Dendritic cell treated with granulocyte-macrophage colony-stimulating factor and Interleukin-4, amounts not matched to agents 40 ng/mL and 50 ng/mL, for 4 days (primary cell): Measurements from ENCODE around the gene PRKN.
"Not testable (repeated sequence)": the region's sequence is repeated elsewhere in the genome, so short reads cannot be mapped to it uniquely, and the experiment has no call there.

ENCODE experiments used
- H3K27ac Mint-ChIP-seq: one replicate; pipeline ENCODE4 v1.8.0; 2022; ENCODE audit warnings: mild to moderate bottlenecking, mixed read lengths
- H3K27me3 Mint-ChIP-seq: one replicate; pipeline ENCODE4 v1.8.0; 2022; ENCODE audit warnings: mild to moderate bottlenecking, mixed read lengths
- H3K36me3 Mint-ChIP-seq: one replicate; pipeline ENCODE4 v1.8.0; 2022; ENCODE audit warnings: low read depth, mixed read lengths
- H3K4me1 Mint-ChIP-seq: one replicate; pipeline ENCODE4 v1.8.0; 2022; ENCODE audit warnings: low read depth, mixed read lengths
- H3K4me3 Mint-ChIP-seq: one replicate; pipeline ENCODE4 v1.8.0; 2022; ENCODE audit warnings: mild to moderate bottlenecking, moderate library complexity, mixed read lengths
- H3K9me3 Mint-ChIP-seq: one replicate; pipeline ENCODE4 v1.8.0; 2022; ENCODE audit warnings: mixed read lengths
- intact Hi-C: fragments of 100-400 bp; cut with micrococcal nuclease; formaldehyde crosslinking; loops from one replicate; pipeline ENCODE4 v1.15.0; 2022

Gene PRKN

DNA sequence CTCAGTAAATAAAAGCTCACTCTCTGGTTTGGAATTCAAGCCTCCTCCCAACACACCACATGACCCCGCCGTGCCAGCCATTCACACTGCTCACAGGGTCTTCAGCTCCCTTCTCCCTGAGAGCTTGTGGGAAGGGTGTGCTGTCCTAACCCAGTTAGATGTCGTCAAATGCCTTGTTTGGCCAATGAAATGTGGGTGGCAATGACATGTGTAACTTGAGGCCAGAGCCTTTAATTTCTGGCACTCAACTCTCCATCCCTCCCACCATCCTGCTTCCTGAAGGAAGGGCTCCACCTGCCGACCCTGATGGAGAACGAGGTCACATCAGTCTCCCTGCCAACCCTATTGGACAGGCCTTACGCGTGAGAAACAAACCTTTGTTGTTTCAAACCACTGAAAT is 1229.2 kb downstream of the PRKN start:
- H3K4me1 Mint-ChIP-seq, result no peaks in the 10 kb centered on the region
- H3K9me3 Mint-ChIP-seq, result peaks cover 10% of the 10 kb centered on the region
- no peak overlapping the region for H3K27ac Mint-ChIP-seq
- no peak overlapping the region for H3K4me3 Mint-ChIP-seq
- H3K36me3 Mint-ChIP-seq, result no peaks in the 10 kb centered on the region
- H3K27me3 Mint-ChIP-seq, result no peaks in the 10 kb centered on the region
- intact Hi-C loops, result no loop called here

DNA sequence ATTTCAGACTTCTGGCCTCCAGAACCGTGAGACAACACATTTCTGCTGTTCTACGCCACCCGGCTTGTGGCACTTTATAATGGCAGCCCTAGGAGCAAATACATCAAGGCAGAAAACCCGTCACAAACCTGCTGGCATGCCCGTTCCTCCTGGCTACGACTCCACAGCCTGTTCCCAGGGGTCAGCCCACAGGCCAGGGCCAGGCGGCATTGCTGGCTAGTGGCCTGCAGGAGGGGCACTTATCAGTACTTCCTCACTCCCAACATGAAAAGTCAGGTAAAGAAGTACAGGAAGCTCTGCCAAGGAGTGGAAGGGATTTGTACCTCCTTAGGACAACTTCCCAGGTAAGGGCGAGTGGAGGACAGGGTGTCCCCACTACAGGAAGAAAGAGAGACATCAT is 1230.6 kb downstream of the PRKN start:
- H3K9me3 Mint-ChIP-seq, result no peaks in the 10 kb centered on the region
- H3K27me3 Mint-ChIP-seq, result no peaks in the 10 kb centered on the region
- H3K27ac Mint-ChIP-seq, result no peak overlapping the region
- intact Hi-C loops, result no loop called here
- H3K4me3 Mint-ChIP-seq, result no peak overlapping the region
- no peaks in the 10 kb centered on the region for H3K36me3 Mint-ChIP-seq
- H3K4me1 Mint-ChIP-seq, result no peaks in the 10 kb centered on the region

DNA sequence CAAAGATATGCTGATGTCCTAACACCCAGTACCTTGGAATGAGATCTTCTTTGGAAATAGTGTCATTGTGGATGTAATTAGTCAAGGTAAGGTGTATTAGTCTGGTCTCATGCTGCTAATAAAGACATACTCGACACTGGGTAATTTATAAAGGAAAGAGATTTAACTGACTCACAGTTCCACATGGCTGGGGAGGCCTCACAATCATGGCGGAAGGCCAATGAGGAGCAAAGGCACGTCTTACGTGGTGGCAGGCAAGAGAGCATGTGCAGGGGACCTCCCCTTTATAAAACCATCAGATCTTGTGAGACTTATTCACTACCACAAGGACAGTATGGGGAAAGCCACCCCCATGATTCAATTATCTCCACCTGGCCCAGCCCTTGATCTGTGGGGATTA is 1231.3 kb downstream of the PRKN start:
- H3K4me1 Mint-ChIP-seq, H3K9me3 Mint-ChIP-seq, H3K4me3 Mint-ChIP-seq, intact Hi-C loops, H3K27me3 Mint-ChIP-seq, H3K36me3 Mint-ChIP-seq, H3K27ac Mint-ChIP-seq: not testable (repeated sequence)

DNA sequence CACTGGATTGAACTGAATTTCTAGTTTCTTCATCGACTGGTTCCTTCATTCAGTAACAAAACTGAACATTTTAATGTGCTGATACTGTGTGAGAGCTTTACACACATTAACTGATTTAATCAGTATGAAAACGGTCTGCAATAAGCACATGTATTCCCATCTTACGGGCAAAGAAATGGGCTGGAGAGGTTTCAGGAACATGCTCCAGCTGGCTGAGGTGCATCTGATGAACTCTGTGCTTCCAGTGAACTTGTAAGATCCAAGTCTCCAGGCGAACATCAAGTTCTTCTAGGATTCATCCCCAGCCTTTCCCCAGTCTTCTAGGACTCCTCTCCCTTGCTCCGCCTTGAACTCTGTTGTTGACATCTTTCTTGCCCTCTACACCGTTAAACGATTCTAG is 1233.0 kb downstream of the PRKN start:
- Mint-ChIP-seq H3K27ac (no peak overlapping the region), H3K36me3 (no peaks in the 10 kb centered on the region), H3K4me3 (no peak overlapping the region), H3K9me3 (peaks cover 10% of the 10 kb centered on the region), H3K4me1 (no peaks in the 10 kb centered on the region), H3K27me3 (no peaks in the 10 kb centered on the region)
- intact Hi-C loops, result no loop called here

DNA sequence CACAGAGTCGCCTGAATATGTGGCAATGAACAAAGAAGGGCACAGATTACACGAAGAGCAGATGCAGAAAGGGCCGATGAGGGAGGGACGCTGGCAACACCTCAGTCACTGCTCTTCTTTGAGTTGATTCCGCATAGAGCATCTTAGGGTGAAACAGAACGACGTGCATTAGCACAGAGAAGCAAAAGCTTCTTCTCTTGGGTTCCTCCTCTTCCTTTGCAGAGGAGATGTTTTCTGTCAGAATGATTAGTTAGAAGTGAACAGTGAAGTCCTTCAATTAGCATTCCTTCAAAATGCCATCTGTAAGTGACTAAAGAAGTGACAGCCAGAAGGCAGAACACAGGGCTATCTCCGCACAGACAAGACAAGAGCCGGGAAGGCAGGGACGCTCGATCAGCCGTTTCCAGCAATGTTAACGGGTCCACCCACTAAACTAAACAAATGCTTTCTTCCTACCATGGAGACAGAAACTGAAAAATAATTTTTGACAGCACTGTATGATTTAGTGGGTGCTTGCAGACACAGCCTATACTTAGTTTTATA is 1233.9 kb downstream of the PRKN start:
- Mint-ChIP-seq H3K27me3 (no peaks in the 10 kb centered on the region), H3K4me3 (no peak overlapping the region), H3K36me3 (no peaks in the 10 kb centered on the region)

DNA sequence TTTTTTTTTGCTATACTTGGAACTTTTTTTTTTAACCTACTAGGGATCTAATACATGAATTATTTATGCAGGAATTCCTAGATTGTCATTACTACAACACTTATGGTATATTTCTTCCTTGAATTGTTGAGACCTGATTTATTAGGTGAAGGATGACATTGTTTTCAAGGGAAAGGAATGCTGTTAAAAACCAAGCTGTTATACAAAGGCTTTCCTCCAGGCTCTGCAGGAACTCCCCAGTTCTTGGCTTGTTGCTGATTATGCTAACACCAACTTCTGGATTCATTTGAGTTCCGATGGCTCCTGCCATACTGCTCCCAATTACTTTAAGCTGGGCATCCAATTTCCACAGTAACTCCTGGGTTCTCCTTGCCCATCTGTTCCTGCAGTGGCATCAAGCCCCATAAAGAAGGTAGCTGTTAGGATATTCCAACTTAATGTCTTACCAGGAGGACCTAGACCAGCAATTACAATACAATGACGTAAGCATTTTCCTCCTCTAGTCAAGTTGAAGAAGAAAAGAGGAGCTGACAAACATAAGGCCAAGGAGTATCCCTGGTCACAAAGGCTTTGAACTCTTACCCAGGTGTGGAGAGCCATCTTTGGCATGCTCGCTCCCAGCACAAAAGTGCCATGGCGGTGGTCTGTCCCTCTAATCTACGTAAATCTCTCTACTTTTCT is 1237.8 kb downstream of the PRKN start:
- Mint-ChIP-seq H3K36me3 (no peaks in the 10 kb centered on the region), H3K27ac (no peak overlapping the region), H3K27me3 (no peaks in the 10 kb centered on the region), H3K9me3 (peaks cover 25% of the 10 kb centered on the region), H3K4me1 (no peaks in the 10 kb centered on the region), H3K4me3 (no peak overlapping the region)
- intact Hi-C loops, result no loop called here

More for the DNA sequence above, 1233.9 kb downstream of the PRKN start:
- Mint-ChIP-seq H3K4me1 (no peaks in the 10 kb centered on the region), H3K9me3 (peaks cover 12% of the 10 kb centered on the region), H3K27ac (no peak overlapping the region)
- intact Hi-C loops, result no loop called here

DNA sequence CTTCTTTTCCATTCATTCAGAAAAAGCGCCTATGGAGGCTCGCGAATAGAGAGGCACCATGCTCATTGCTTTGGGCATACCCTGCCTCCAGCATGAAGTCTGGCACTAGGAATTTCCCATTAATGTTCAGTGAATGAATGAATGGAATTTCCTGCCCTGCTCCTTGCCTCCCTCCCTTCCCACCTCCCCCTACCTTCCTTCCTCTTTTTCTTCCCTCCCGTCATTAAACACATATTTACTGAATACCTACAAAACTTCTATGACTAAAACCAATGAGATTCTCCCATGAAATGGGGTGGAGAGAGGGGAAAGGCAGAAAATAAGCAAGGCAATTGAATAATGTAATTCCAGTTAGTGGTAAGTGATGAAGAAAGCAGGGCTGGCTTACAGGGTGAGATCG is 1239.9 kb downstream of the PRKN start:
- peaks cover 25% of the 10 kb centered on the region for H3K9me3 Mint-ChIP-seq
- H3K36me3 Mint-ChIP-seq, result no peaks in the 10 kb centered on the region
- H3K27ac Mint-ChIP-seq, result no peak overlapping the region
- no peak overlapping the region for H3K4me3 Mint-ChIP-seq
- intact Hi-C loops, result no loop called here
- H3K4me1 Mint-ChIP-seq, result no peaks in the 10 kb centered on the region
- H3K27me3 Mint-ChIP-seq, result no peaks in the 10 kb centered on the region

DNA sequence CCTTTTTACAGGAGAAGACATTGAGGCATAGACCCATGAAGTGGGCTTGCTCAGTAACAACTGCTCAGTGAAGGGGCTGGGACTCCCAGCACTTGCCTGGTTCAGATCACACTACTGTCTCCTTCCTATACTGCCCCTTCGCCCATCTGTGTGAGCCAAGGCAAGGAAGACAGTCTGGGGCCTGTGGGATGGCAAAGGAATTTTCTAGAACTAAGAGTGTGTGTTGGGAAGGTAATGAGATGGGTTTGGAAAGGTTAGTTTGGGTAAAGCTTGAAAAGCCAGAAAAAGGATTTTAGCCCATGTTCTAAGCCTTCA is 1240.4 kb downstream of the PRKN start:
- Mint-ChIP-seq H3K27ac (no peak overlapping the region), H3K9me3 (peaks cover 25% of the 10 kb centered on the region), H3K4me3 (no peak overlapping the region), H3K36me3 (no peaks in the 10 kb centered on the region), H3K27me3 (no peaks in the 10 kb centered on the region), H3K4me1 (no peaks in the 10 kb centered on the region)
- intact Hi-C loops, result no loop called here

DNA sequence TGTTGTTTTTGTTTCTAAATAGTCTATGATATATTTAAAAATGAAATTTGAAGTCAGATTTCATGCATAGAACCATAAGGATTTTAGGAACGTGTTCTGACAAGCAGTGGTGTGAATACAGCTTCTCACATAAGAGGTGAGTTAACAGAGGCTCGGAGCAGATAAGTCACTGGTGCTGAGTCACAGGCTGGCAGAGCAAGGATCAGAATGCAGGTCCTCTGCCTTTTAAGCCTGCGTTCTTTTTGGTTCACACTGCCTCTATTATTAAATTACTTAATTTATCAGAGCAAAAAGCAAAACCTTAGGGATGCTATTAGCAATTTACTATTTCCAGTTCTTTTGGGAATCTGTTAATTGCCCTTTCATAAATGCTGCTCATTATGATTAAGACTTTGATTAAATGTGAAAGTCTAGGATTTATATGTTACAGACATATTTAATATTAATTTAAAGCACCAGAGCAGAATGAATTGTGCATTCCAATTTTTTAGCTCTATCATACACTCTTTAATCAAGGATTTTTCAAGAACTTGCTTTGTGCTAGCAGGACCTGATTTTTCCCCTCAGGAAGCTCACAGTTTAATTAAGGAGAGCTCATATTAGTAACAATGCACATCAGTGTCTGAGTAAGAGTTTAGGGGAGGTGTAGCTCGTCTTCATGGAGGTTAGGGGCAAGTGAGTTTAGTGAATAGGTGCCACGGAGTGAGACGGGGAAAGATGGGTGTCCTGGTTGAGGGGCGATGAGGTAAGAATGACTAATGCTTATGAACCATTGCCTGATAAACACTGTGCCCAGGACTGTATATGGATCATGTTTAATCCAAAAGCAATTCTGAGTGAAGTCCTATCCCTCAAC is 1241.0 kb downstream of the PRKN start:
- H3K4me3 Mint-ChIP-seq, result no peak overlapping the region
- H3K4me1 Mint-ChIP-seq, result no peaks in the 10 kb centered on the region
- H3K9me3 Mint-ChIP-seq, result peaks cover 25% of the 10 kb centered on the region
- no peaks in the 10 kb centered on the region for H3K27me3 Mint-ChIP-seq
- intact Hi-C loops, result no loop called here
- no peaks in the 10 kb centered on the region for H3K36me3 Mint-ChIP-seq
- H3K27ac Mint-ChIP-seq, result no peak overlapping the region

DNA sequence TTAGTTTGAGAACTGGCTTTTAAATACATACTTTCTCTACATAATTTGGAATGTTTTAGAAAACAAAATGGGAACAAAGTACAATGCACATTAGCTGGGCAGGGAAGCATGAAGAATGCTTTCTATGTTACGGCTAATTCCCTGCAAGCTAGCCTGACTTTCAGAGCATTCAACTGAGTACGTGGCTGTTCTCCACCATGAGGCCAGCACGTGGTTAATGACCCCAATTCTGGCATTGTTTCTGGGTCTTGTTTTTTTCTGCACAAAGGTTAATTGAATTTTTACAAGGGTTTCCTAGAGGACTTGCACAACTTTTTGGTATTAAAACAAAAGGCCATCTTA is 1245.1 kb downstream of the PRKN start:
- Mint-ChIP-seq H3K4me1 (no peaks in the 10 kb centered on the region), H3K27me3 (no peaks in the 10 kb centered on the region)

DNA sequence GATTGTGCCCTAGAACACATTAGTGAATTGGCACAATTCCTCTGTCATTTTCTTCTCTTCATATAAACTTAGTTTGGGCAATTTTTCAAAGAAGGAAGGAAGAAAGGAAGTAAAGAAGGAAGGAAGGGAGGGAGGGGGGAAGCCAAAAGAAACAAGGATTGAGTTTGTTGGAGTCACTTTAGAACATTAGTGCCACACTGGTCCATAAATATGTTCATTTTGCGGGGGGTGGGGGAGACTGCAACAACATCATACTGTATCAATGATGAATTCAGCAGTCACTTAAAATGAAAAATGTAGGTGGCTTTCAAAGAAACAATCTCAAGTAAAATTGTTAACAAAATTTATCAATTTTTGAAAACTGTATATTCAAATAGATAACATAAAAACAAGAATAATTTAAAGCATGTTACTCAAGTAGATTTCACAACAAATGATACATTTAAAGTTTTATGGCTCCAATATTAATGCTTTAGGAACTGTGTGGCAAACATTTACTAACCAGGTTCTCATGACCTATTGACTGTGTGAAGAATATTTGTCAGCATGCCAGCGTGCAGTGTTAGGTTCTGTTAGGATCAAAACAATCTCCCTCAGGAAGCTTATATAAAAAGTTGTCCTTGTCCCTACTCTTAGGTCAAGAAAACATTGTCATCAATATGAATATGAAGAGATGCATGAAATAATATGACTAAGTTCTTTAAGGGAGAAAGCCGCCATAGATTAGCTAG is 1245.6 kb downstream of the PRKN start:
- Mint-ChIP-seq H3K4me3 (no peak overlapping the region), H3K9me3 (no peaks in the 10 kb centered on the region), H3K36me3 (no peaks in the 10 kb centered on the region), H3K27me3 (no peaks in the 10 kb centered on the region), H3K4me1 (no peaks in the 10 kb centered on the region), H3K27ac (no peak overlapping the region)
- intact Hi-C loops, result no loop called here

More for the DNA sequence above, 1245.1 kb downstream of the PRKN start:
- Mint-ChIP-seq H3K9me3 (peaks cover under 1% of the 10 kb centered on the region), H3K4me3 (no peak overlapping the region), H3K36me3 (no peaks in the 10 kb centered on the region), H3K27ac (no peak overlapping the region)
- intact Hi-C loops, result no loop called here

DNA sequence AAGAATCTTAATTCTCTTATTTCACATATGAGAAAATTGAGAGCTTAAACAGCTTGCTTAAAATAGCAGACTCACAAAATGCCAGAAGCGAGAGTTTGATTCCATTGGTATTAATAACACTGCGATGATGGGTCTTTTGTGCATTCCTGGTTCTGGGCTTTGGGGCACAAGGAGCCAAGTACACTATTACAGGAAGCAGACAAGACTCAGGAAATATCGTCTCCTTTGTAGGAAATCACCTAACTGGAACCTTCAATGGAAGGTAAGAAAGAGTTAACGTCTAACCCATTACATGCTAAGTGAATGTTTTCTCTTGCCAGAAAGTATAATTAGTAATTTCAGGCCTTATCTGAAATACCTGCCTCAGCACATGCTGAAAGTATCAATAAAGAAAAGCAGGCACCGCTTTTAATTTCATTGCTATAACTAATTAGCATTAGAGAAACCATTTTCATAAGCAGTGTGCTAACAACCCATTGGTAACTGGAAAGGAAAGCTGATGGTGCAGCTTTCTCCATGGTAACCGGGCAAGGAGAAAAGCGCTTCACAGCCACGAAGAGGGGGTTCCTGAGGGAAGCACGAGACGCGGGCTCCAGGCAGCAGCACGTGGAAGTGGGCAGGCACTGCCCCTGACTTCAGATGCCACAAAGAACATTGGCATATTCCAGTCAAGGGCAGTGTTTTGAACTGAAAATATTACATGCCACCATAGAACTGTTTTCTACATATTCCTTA is 1247.0 kb downstream of the PRKN start:
- H3K27ac Mint-ChIP-seq, result no peak overlapping the region
- H3K9me3 Mint-ChIP-seq, result no peaks in the 10 kb centered on the region
- no peaks in the 10 kb centered on the region for H3K4me1 Mint-ChIP-seq
- no peaks in the 10 kb centered on the region for H3K27me3 Mint-ChIP-seq
- H3K36me3 Mint-ChIP-seq, result no peaks in the 10 kb centered on the region
- H3K4me3 Mint-ChIP-seq, result no peak overlapping the region
- intact Hi-C loops, result no loop called here

DNA sequence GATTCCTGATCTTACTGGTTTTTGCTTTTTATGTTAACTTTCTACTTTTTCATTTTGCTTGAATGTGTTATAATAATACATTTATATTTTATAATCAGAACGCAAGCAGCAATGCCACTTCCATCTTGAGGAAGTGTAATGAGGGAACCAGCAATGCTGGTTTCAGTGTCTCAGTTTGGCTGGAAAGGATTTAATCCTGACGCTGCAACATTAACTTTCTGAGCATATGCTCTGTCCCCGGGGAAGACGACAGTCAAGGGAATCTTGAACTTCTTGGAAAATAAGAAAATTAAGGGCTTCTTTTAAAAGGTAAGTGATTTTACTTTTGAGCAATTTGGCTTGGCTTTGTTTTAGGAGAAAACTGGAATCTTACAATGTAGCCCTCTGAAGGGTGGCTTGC is 1248.2 kb downstream of the PRKN start:
- no peaks in the 10 kb centered on the region for H3K9me3 Mint-ChIP-seq
- intact Hi-C loops, result no loop called here
- H3K4me3 Mint-ChIP-seq, result no peak overlapping the region
- H3K4me1 Mint-ChIP-seq, result no peaks in the 10 kb centered on the region
- no peak overlapping the region for H3K27ac Mint-ChIP-seq
- no peaks in the 10 kb centered on the region for H3K27me3 Mint-ChIP-seq
- no peaks in the 10 kb centered on the region for H3K36me3 Mint-ChIP-seq
